GM19467 (cell line): Measurements from ENCODE around the gene CCDC39.
"Not testable (repeated sequence)": the region's sequence is repeated elsewhere in the genome, so short reads cannot be mapped to it uniquely, and the experiment has no call there.

Source experiments
- ATAC-seq: cut with Tn5 transposase; IDR thresholded peaks from one replicate; pipeline ENCODE4 v1.9.1; 2021; ENCODE audit warnings: mild to moderate bottlenecking, moderate library complexity; ENCODE audit not compliant: unreplicated experiment

CCDC39 gene

GRCh38 chr3:180626844-180627243 lies 52.4 kb downstream of the CCDC39 start:
- peak; percentile 92 for ATAC-seq

- no peak for ATAC-seq
These were observed 54.6 kb downstream of the CCDC39 start for GRCh38 chr3:180624714-180625113.

- no peak for ATAC-seq
These were observed 59.6 kb downstream of the CCDC39 start for GRCh38 chr3:180619723-180620122.

- ATAC-seq, result not testable (repeated sequence)
These were observed 60.7 kb downstream of the CCDC39 start for GRCh38 chr3:180618563-180618962.

GRCh38 chr3:180617049-180617448 lies 62.2 kb downstream of the CCDC39 start:
- ATAC-seq, result no peak

- ATAC-seq, result no peak
These were observed 63.3 kb downstream of the CCDC39 start for GRCh38 chr3:180615954-180616353.

- no peak for ATAC-seq
These were observed 66.9 kb downstream of the CCDC39 start for GRCh38 chr3:180612364-180612763.

- ATAC-seq, result no peak
These were observed 68.3 kb downstream of the CCDC39 start for GRCh38 chr3:180611006-180611405.

GRCh38 chr3:180601688-180602666 lies 77.3 kb downstream of the CCDC39 start, which contains the start of gene TTC14:
TSS of gene TTC14 (plus strand) at chr3:180602163. CDS start at chr3:180602262, 99 bp downstream.
- peak; percentile 98 for ATAC-seq

- no peak for ATAC-seq
These were observed 78.8 kb downstream of the CCDC39 start for GRCh38 chr3:180600473-180600872.

- ATAC-seq, result no peak
These were observed 83.7 kb downstream of the CCDC39 start for GRCh38 chr3:180595559-180595935.

- ATAC-seq, result peak; percentile 72
These were observed 84.4 kb downstream of the CCDC39 start for GRCh38 chr3:180594631-180595558.

GRCh38 chr3:180593631-180594030 lies 85.7 kb downstream of the CCDC39 start:
- not testable (repeated sequence) for ATAC-seq

GRCh38 chr3:180590396-180590795 lies 88.9 kb downstream of the CCDC39 start:
- no peak for ATAC-seq

GRCh38 chr3:180580934-180581333 lies 98.4 kb downstream of the CCDC39 start:
- ATAC-seq, result no peak

- ATAC-seq, result no peak
These were observed 103.7 kb downstream of the CCDC39 start for GRCh38 chr3:180575571-180575970.

- peak; percentile 88 for ATAC-seq
These were observed 107.3 kb downstream of the CCDC39 start for GRCh38 chr3:180571831-180572598.

- ATAC-seq, result no peak
These were observed 109.1 kb downstream of the CCDC39 start for GRCh38 chr3:180570238-180570637.

- no peak for ATAC-seq
These were observed 114.6 kb downstream of the CCDC39 start for GRCh38 chr3:180564676-180565075.
